NOMO-1 (cell line): ENCODE measurements around the gene BCHE.
"Not testable (repeated sequence)": the region's sequence is repeated elsewhere in the genome, so short reads cannot be mapped to it uniquely, and the experiment has no call there.

ENCODE experiments used
- DNase-seq, 2 experiments: peaks; one replicate each; lab custom pipeline; 2025; ENCODE audit not compliant: unreplicated experiment in 2 of 2; lab: John Stamatoyannopoulos, UW

Gene BCHE

GRCh38 chr3:165817160-165817709 lies 20.0 kb downstream of the BCHE start:
- no peak for DNase-seq

DNA sequence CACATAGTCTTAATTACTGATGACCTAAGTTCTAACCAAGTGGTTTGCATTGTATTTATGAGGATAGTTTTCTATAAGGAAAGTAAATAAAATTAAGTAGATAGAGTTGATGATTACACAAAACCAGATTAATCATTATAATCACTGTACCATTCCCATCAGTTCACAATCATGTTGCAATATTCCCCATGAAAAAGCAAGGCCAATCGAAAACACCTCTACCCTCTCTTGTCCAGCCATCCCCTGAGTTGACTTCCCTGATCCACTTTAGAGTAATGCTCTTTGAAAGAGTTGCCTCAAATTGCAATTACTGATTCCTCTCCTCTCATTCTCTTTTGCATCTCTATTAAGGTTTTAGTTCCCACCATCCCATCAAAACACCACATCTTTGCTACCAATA lies 21.0 kb downstream of the BCHE start:
- no peak for DNase-seq

- no peak for DNase-seq
Measured at GRCh38 chr3:165815682-165816081, 21.5 kb downstream of the BCHE start.

GRCh38 chr3:165814380-165814779 lies 22.8 kb downstream of the BCHE start:
- no peak for DNase-seq

GRCh38 chr3:165807937-165808336 lies 29.3 kb downstream of the BCHE start:
- not testable (repeated sequence) for DNase-seq

GRCh38 chr3:165805946-165806561 lies 31.2 kb downstream of the BCHE start:
- peak in 1 of 2 experiments; percentile 14 for DNase-seq

DNA sequence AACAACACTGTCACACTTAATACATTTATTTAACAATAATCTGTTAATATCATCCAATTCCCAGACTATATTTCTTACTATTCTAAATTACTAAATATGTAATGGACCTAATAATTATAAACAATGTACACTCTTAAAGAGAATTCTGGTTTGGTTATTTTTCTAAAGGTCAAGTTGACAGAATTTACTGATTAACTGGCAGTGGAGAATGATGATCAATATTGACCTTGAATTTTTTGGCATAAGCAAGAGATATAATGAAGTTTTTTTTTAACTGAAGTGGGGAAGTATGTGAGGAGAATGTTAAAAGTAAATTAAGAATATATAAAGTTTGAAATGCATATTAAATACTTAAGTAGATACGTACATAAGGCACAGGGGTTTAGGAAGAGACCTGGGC lies 33.8 kb downstream of the BCHE start:
- no peak for DNase-seq

GRCh38 chr3:165800970-165801369 lies 36.3 kb downstream of the BCHE start:
- no peak for DNase-seq

- DNase-seq: no peak
Measured at GRCh38 chr3:165799026-165799425, 38.2 kb downstream of the BCHE start.

DNA sequence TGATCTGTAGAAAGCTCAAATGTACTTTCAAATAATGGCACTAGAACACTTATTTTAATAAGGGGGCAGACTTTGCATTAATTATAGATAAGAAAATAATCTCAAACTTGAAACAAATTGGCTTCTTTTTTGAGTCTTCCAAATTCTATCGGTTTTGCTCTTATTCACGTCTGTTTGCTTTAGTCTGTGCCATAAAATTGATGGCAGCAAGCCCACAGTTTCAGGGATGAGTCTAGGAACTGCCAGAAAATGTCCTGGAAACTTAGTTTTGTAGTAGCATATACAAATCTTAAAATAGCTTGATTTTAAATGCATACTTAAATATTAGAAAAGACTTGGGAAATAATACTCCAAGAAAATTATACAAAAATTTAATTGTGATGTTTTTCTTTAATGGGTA lies 39.7 kb downstream of the BCHE start:
- DNase-seq: no peak

- no peak for DNase-seq
Measured at GRCh38 chr3:165796701-165797100, 40.5 kb downstream of the BCHE start.

GRCh38 chr3:165788531-165788930 lies 48.7 kb downstream of the BCHE start:
- DNase-seq: no peak

GRCh38 chr3:165786013-165786412 lies 51.2 kb downstream of the BCHE start:
- DNase-seq: no peak

DNA sequence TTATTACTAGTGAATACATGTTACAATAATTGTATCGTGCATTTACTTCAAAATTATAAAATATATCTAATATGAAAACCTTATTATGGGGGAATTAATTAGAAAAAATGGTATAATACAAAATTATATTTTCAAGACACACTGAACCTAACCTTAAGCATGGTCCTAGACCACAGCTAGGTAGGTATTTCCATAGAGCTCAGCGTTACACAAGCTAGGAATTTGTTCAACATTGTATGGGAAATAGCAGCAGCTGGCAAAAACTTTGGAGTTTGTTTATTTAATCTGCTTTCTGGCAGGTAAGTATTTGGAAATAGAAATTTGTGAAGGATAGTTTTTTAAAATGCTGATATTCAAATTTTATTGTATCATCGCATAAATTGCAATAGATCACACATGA lies 52.9 kb downstream of the BCHE start:
- DNase-seq: no peak

- DNase-seq: no peak
Measured at GRCh38 chr3:165783383-165783782, 53.8 kb downstream of the BCHE start.

DNA sequence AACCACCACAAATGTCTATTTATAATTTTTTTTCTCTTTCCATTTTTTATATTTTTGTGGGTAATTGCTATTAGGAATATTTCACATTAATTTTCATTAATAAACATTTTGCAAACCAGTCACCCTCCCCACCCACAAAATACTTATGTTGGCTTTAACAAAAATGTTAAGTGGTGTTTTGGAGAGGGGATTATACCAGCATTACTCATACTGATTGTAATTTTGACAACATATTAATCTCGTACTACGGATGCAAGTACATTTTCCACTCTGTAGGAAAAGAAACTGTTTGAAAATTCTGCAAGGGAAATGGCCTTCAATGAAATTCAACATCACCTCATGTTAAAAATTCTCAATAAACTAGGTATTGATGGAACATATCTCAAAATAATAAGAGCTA lies 58.3 kb downstream of the BCHE start:
- DNase-seq: no peak

DNA sequence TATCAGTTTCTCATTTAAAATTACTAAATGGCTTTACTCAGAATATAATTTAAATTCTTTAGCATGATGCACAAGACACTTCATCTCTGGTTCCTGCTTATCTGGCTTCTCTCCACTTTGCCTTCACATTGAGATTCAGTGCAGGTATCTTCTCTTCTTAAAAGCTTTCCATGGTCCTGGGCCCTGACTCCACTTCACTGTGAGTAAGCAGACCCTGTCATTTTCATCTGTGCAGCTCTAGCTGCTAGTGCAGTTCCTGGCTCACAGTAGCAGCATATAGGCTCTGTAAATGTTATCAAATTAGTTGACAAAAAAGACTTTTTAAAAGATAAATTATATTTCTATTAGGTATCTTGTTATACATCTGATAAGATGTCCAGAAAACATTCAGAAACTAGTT lies 58.8 kb downstream of the BCHE start:
- DNase-seq: no peak

- no peak for DNase-seq
Measured at GRCh38 chr3:165775824-165776223, 61.4 kb downstream of the BCHE start.

DNA sequence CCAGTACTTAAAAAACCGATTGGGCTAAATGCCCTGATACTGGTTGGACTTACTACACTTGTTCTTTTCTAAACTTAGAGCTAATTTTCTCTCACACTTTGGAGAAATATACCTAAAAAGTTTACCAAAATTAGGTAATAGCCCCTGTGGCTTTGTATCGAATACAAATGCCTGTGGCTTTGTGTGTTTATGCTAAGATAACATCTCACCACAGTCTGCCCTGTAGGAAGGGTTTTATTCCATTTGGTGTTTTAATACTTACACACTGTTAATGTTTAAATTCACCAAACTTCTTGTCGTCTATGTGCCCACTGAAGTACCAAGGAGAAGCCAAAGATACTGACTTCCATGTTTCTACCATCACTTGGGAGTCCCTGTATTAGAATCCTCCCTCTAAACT lies 66.4 kb downstream of the BCHE start:
- no peak for DNase-seq

DNA sequence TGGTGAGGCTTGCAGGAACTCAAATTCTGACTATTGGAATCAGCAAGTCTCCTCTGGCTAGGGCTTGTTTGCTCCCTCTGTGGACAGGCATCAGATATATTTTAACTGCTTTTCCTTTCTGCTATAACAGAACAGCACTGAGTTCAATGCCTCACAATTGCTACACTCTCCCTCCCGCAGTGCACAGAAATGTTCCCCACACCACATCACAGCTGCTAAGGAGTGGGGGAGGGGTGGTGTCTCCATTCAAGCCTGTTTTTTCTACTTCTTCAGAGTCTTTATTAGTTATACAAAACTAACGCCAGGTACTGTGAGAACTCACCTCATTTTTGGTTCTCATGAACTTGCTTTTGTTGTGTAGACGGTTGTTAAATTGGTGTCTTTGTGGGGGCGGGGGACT lies 68.5 kb downstream of the BCHE start:
- DNase-seq: no peak

DNA sequence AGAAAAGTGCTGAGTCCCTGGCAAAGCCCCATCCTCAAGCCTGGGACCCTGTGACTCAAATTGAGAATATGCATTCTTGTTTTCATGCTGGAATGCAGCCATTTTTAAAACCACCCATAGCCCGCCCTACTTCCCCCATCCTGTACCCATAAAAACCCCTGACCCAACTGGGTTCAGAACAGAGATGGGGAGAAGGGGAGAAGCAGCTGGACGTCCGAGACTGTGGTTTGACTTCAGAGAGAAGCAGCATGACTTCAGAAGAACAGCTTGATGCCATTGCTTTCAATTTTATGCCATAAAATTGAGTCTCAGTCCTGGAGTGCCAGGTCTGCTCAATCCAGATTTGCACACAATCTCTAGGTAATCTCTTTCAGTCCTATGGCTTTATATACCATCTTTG lies 78.2 kb downstream of the BCHE start:
- no peak for DNase-seq

GRCh38 chr3:165755571-165755970 lies 81.7 kb downstream of the BCHE start:
- DNase-seq: no peak
